Dermis blood vessel endothelial cell (primary cell): ENCODE measurements around the gene ATP10B. TPM values are rescaled to one million over a fixed set of nuclear protein-coding genes. Genes with fewer than 3 reads are reported as not detected.

Experiments used
- DNase-seq: peaks from one replicate; pipeline ENCODE4 v3.0.0; 2010
- total RNA-seq: library from RNA; depleted of rRNA; stranded (reverse); fragments of >200 nt; gene quantifications from 2 replicates; pipeline ENCODE4 v1.2.3, GENCODE V29; 2014

ATP10B gene
- total RNA-seq, 1 donor from 2014 or later: not detected

DNA sequence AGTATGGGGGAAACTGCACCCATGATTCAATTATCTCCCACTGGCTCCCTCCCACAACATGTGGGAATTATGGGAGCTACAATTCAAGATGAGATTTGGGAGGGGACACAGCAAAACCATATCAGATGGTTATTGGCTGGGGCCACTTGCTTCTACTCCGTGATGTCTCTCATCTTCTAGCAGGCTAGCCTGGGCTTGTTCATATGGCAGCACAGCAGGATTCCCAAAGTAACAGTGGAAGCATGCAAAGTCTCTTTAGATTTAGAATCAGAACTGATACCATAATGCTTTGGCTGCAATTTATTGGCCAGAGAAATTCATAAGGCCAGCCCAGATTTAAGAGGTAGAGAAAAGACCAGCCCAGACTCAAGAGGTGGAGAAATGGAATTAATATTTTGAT lies 304.1 kb downstream of the ATP10B start:
- no peak for DNase-seq

DNA sequence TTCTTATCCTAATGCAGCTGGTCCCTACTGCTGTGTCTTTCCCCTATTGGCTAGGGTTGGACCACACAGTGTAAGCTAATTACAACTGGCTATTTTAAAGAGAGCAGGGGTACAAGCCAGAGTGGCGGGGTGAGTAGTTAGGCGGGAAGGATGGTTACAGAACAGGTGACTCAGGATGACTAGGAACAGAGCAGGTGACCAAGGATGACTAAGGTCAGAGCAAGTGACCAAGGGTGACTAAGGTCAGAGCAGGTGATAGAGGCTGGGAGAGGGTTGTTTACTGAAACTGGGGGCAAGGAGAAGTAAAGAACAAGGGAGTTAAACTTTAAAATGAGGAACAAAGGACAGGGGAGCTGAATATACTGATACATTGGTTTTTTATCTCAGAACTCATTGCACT lies 304.9 kb downstream of the ATP10B start:
- DNase-seq: no peak

DNA sequence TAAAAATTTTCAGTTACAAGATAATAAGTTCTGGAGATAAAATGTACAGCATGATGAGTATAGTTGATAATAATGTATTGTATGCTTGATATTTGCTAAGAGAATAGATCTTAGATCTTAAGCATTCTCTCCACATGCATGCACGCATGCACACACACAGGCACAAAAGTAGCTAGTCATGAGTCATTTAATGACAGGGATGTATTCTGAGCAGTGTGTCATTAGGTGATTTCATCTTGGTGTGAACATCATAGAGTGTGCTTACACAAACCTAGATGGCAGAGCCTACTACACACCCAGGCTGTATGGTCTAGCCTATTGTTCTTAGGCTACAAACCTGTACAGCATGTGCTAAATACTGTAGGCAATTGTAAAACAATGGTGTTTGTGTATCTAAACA lies 306.2 kb downstream of the ATP10B start:
- DNase-seq: no peak

DNA sequence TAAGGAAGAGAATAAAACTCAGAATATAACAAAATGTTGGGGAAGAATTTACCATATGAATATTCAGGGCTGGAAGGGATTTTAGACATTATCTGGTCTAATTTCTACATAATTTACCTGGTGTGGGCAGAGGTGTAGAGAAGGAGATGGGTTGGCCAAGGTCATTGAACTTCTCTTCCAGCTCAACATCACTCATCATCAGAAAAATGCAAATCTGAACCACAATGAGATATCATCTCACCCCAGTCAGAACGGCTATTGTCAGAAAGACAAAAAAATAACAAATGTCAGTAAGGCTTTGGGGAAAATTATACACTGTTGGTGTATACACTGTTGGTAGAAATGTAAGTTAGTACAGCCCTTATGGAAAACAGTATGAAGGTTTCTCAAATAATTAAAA lies 308.6 kb downstream of the ATP10B start:
- no peak for DNase-seq

DNA sequence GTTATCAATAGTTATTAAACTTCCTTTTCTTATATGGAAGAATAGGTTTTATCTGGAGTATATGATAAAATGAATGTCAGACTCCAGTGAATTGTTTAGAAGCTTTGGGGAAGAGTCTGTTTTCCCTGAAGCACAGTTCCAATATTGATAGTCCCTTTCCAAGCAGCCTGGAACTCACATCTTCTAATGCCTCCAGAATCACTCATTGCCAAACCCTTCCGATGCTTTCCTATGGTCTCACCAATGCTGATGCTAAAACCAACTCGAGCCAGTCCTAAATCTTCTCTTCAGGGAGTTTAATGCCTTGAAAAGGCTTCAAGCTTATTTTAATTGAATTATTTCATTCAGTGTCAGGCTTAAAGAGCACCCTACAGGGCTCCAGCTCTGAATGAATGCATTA lies 309.2 kb downstream of the ATP10B start:
- no peak for DNase-seq

DNA sequence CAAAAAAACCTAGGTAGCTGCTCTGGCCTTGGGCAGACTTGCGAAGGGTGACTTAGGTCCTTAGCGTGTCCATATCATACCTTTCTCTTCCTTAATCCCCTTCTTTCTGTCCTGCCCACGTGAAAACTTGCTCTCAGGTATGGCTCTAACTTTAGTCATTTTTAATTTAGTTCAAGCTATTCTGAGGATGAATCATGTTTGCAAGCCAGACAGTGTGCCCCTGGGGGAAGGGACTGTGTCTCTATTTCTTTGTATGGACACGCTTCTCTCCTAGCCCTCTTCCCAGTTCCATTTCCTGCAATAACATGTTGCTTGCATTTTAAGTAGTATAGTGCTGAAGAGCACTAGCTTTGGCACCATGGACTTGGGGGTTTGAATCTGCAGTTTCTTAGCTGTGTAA lies 309.7 kb downstream of the ATP10B start:
- DNase-seq: no peak

DNA sequence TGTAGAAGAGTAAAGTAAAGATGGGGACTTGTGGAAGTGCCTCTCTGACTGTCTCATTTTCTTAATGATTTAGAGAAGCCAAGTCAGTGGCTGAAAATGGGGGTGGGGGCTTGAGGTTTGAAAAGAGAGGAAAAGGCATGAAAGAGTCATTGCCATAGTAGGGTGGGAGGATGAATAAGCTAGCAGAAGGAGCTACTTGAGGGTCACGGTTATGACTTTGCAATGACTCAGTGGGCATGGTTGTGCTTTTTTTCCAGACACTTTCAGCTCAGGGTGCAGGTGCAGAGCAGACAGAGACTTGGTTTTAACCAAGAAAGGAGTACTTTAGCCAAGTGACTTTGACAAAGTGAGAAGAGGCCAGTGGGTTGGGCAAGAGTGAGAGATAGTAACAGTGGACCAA lies 312.6 kb downstream of the ATP10B start:
- no peak for DNase-seq

DNA sequence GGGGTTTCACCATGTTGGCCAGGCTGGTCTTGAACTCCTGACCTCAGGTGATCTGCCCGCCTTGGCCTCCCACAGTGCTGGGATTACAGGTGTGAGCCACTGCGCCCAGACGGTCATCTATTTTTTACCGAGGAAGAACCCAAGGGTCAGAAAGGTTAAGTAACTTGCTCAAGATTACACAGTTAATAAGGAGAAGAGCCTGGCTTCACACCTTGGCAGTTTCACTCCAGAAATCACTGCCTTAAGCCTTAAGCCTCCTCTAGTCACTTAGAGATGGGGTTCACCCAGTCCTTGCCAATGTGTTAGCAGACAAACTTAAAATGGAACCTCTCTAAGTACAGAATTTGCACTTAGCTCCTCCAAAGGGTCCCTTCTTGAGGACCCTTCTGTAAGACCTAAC lies 314.1 kb downstream of the ATP10B start:
- no peak for DNase-seq

DNA sequence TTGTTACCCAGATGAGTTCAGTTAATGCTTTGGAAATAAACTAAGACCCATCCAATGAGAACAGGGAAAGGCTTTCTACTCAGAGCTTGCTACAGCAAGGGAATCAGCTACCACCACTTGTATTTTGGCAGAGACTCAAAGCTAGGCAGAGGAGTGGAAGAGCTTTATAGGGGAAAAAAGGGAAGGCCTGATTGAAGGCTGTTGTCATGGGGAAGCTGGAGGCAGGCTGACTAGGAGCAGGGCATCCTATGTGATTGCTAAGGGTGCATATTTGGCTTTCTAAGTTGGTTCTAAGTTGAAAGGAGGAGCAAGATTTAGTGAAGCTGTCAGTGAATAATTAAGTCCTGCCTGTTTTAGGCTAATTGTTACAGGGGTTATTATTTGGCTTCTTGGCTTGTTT lies 314.9 kb downstream of the ATP10B start:
- DNase-seq: no peak

DNA sequence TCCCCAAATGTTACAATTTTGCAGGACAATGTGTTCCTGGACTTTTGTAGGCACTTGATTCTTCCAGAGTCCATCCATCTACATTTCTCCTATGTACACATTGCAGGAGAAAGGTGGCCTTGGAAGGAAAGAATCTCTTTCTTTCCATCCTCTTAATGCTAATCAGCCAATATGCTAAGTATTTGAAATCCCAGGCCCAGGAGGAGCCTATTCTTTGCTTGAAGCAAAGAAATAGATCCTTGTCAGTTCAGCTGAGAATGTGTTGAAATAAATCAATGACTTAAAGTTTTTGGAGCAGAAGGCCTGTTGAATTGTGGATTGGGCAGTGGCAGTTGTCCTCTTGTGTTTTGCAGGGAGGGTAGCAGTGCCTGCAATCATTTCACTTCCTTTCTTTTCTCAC lies 317.1 kb downstream of the ATP10B start:
- no peak for DNase-seq

DNA sequence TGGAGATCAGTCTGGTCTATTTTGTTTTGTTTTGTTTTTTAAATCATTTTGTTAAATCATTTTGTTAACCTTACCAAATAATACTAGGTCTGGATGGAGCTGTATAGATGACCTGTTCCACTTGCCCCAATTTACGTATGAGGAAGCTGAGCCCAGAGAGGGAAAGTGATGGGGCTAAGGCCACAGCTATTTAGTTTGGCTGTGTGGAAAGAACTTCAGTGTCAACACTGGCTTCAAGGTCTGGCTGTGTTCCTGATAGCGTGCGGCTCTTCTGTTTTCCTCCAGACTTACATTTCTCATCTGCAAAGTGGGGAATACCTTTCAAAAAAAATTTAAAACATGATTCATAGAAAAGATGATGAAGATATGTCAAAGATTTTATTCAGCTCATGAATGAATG lies 317.9 kb downstream of the ATP10B start:
- no peak for DNase-seq

DNA sequence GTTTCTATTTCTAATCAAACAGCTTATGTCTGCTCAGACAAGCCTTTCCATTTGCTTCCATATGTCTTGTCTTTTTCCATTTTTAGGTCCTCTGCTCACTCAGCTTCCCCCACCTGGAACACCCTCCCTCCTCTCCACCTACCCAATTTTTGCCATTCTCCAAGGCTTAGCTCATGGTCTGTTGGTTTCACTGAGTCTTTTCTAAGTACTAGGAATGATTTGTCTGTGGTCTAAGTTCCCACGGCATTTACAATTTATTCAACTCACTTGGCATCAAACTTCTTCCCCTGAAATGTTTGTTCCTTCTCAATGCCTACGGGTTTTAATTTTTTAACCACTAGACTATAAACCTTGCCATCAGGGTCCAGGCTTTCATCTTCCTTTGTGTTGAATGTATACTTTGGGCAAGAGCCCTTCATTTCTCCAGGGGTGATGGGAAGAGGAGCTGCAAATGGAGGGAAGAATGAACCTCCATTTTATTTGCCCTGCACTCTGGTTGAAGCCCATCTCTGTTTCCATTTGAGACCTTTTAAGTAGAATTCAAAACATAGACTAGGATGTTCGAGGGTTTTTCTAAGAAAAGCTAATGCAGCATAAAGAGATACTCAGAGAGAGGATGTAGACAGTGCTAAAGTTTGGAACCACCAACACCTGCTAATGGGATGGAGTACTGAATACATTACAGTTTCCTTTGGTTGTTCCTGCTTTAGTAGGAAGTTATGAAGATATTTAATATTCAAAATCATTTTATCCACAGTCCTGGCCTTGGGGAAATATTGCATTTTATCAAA lies 326.3 kb downstream of the ATP10B start:
- DNase-seq: no peak

DNA sequence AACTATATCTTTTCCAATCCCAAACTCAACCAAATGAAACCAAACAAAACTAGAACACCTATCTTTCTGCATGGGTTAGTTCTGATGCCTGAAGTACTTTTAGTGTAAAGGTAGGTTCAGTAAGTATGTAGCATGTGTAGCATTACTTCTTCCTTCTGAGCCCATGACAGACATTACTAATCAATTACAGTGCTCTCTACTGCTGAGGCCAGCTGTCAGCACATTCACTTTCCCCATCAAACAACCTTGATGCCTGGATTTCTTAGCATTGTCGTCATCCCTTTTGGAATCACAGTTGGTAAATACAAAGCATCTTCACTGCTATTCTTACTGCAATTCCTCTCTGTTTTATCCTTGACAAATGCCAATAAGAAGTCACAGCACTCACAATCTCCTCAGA lies 327.2 kb downstream of the ATP10B start:
- DNase-seq: no peak

DNA sequence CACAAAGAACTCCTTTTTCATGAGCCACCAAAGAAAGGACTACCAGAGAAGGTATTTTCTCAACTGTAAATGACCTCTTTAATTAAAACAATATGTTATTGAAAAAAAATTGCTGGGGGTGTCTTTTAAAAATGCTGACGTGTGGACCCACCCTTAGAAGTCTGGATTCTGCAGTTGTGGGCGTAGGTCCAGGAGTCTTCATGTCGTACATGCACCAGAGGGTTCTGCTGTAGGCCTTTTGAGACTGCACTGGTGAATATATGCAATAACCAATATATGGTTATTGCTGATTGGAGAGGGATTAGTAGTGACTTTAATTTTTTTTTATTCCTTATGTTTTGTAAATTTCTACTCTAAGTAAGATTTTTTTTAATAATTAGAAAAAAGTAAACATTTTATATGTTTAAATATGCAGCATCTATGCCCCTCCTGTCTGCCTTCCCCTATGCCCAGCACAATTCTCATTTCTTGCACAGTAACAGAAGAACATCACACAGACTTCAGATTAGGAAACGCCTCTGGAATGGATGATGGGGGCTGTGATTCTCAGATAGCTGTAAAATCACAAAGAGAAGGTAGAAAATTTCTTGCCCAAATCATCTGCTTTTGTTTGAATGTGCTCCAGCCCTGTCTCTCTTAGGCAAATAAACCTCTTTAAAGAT lies 328.4 kb downstream of the ATP10B start:
- no peak for DNase-seq

DNA sequence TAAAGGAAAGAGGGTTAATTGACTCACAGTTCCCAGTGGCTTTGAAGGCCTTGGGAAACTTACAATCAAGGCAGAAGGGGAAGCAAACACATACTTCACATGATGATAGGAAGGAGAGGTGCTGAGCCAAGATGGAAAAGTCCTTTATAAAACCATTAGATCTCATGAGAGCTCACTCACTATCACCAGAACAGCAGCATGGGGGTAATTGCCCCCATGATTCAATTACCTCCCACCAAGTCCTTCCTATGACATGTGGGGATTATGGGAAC lies 330.7 kb downstream of the ATP10B start:
- DNase-seq: no peak

DNA sequence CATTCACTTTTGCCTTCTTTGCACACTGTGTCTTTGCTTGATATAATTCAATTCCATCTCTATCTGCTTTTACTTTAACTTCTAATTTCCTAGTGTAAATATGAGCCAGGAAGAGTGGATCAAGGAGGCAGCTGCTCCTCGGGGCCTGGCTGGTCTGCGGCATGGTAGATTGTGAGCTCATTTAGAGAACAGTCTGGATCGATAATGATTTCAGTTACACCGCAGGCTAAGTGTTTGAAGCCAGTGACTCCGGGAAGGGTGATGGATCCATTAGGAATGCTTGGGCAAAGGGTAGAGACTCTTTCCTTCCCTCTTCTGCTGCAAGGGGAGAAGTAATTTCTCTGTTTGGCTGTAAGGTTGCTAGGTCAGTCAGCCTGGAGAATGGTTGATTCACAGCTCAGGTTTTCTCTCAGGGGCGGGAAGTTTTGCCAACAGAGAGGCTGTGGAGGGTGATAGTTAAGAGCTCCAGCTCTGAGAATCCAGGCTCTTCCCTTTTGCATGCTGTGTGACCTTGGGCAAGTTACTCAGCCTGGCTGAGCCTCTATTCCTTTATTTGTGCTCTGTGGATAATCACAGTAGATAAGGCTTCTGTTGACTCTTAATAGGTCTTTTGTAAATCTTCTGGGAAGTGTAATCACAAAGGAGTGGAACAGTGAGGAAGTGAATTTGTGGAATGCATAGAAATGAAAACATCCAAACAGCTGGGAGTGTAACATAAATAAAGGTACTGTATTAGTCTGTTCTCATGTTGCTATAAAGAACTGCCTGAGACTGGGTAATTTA lies 331.2 kb downstream of the ATP10B start:
- DNase-seq: no peak

DNA sequence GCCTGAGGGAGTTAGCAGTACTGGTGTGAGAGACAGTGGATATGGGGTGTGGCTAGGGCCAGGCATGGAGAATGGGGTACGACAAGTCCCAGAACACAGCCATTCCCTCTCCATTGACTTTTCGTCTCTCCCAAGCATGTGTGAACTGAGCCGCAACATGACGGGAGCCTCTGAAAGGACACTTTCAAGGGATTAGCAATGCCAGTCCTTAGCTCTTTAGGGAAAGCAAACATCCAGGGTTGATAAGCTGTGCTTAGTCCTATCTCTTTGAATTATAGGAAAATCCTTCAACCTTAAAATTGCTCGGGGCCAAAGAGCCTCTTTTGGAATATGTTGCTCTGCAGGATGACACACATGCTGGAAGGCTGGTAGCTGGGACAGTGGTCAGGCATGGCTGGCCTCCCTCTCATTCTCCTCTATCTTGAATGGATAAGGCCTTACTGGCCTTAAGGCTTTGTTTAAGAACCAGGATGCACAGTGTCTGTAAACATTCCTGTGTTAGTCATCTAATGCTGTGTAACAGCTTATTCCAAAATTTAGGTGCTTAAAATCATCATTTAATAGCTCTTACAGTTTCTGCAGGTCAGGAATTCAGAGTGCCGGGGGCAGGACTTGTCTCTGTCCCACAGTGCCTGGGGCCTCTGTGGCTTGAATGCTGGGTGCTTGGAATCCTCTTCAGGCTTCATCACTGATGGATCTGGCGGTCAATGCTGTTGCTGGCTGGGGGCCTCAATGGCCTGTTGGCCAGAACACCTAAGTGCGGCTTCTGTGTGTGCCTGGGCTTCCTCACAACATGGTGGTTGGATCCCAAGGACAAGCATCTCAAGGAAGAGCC lies 335.1 kb downstream of the ATP10B start:
- DNase-seq: no peak

DNA sequence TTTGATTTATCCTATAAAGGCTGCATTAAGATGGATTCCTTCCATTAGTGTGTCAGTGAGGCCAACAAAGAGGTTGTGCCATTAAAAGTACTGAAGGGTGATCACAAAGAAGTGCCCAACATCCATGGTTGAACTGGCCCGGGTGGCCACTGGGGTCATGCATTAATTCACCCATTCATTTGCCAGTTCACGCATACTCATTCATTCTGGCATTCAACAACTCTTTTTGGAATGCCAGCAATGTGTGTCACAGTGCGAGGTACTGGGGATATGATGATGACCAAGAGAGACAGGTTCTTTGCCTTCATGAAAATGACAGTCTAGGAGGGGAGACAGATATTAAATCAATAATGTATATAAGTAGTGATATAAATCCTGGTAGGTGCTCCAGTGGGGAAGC lies 337.1 kb downstream of the ATP10B start:
- DNase-seq: no peak

DNA sequence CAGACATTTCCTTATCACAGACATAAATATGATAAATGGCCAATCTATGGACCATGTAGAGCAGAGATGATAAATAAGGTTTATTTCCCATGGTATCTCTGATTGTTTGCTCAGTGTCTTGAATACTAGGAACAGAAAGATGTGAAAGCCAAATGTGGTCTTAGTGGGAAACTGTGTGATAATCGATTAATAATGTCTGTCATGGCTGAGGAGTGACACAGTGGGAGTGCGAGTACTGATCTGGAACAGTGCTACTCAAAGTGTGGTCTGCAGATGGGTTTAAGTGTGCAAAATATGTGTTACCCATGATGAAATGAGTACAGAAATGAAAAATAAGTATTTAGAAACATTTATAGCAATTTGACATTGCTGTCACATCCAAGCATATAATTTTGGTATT lies 337.8 kb downstream of the ATP10B start:
- no peak for DNase-seq

DNA sequence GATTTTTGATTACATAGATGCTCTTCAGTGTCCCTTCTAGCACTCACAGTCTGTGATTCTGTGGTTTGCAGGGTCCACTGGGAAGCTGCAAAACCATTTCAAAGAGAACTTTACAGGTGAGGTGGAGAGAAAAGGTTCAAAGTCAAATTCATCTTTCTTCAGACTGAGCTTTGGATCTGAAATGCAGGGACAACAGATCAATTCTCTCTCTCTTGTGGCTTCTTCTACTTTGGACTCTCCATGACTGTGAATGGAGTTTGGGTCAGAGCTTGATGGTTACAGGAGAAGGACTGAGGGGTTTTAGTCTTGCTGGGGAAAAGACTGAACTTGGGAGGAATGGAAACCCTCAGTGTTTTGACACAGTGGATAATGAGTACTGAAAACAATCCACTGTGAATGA lies 338.5 kb downstream of the ATP10B start:
- no peak for DNase-seq
